WTC11 (cell line): ENCODE measurements around the gene POLH. TPM values are rescaled to one million over a fixed set of nuclear protein-coding genes. Genes with fewer than 3 reads are reported as not detected.

Source experiments
- ATAC-seq: fragments of 200-7000 bp; cut with Tn5 transposase; 2 replicates; pipeline ENCODE4 v1.10.0; 2021; ENCODE audit warnings: mild to moderate bottlenecking, moderate library complexity
- CTCF ChIA-PET: fragments of 300-600 bp; sonication (Branson Sonifier 250); formaldehyde crosslinking; loops from one replicate; lab custom pipeline; 2021; ENCODE audit warnings: antibody characterized with exemption; lab: Charles Lee
- POLR2A ChIA-PET: fragments of 350-600 bp; sonication (Branson Sonifier 250); formaldehyde crosslinking; loops from one replicate; lab custom pipeline; 2021; ENCODE audit warnings: antibody characterized with exemption; lab: Charles Lee
- DNase-seq: peaks from one replicate; pipeline ENCODE4 v3.0.0; 2021; ENCODE audit warnings: low spot score
- H3K27ac Mint-ChIP-seq: 2 replicates; pipeline ENCODE4 v1.8.0; 2021; ENCODE audit warnings: mixed read lengths
- H3K27me3 Mint-ChIP-seq: 2 replicates; pipeline ENCODE4 v1.8.0; 2021; ENCODE audit warnings: low read depth, mild to moderate bottlenecking, moderate library complexity, mixed read lengths
- H3K36me3 Mint-ChIP-seq: 2 replicates; pipeline ENCODE4 v1.8.0; 2021; ENCODE audit warnings: mixed read lengths
- H3K4me1 Mint-ChIP-seq: 2 replicates; pipeline ENCODE4 v1.8.0; 2022; ENCODE audit warnings: mixed read lengths
- H3K4me3 Mint-ChIP-seq: 2 replicates; pipeline ENCODE4 v1.8.0; 2021; ENCODE audit warnings: mild to moderate bottlenecking, moderate library complexity, mixed read lengths
- H3K9me3 Mint-ChIP-seq: 2 replicates; pipeline ENCODE4 v1.8.0; 2021; ENCODE audit warnings: mixed read lengths
- ATF2 ChIP-seq: sonication (generic); formaldehyde crosslinking; IDR thresholded peaks from 2 replicates; pipeline ENCODE4 v1.8.1; 2022; ENCODE audit warnings: low read depth, missing genetic modification reagents, borderline replicate concordance
- ELF4 ChIP-seq: sonication (generic); formaldehyde crosslinking; IDR thresholded peaks from 2 replicates; pipeline ENCODE4 v1.8.1; 2022; ENCODE audit warnings: low read depth, mild to moderate bottlenecking, moderate library complexity, missing genetic modification reagents
- GRHL2 ChIP-seq: fragments of 250-450 bp; sonication (Bioruptor Pico); IDR thresholded peaks from 2 replicates; pipeline ENCODE4 v1.8.0; 2022; ENCODE audit warnings: mild to moderate bottlenecking, moderate library complexity; ENCODE audit not compliant: insufficient replicate concordance, severe bottlenecking
- KAT7 ChIP-seq: sonication (generic); formaldehyde crosslinking; IDR thresholded peaks from 2 replicates; pipeline ENCODE4 v1.8.1; 2023; ENCODE audit warnings: missing genetic modification reagents, mild to moderate bottlenecking, borderline replicate concordance
- MYBL2 ChIP-seq: sonication (generic); formaldehyde crosslinking; IDR thresholded peaks from 2 replicates; pipeline ENCODE4 v1.8.1; 2023; ENCODE audit warnings: mild to moderate bottlenecking, moderate library complexity, missing genetic modification reagents
- NFE2L1 ChIP-seq: sonication (generic); formaldehyde crosslinking; IDR thresholded peaks from 2 replicates; pipeline ENCODE4 v1.8.1; 2023; ENCODE audit warnings: missing genetic modification reagents
- OVOL2 ChIP-seq: fragments of 250-450 bp; sonication (Bioruptor Pico); IDR thresholded peaks from 2 replicates; pipeline ENCODE4 v1.9.0; 2021; ENCODE audit warnings: mild to moderate bottlenecking, borderline replicate concordance
- RELA ChIP-seq: sonication (generic); formaldehyde crosslinking; IDR thresholded peaks from 2 replicates; pipeline ENCODE4 v1.8.1; 2022; ENCODE audit warnings: missing genetic modification reagents, mild to moderate bottlenecking, borderline replicate concordance
- RORB ChIP-seq: fragments of 250-450 bp; sonication (Bioruptor Pico); IDR thresholded peaks from 2 replicates; pipeline ENCODE4 v1.9.0; 2021; ENCODE audit warnings: mild to moderate bottlenecking
- SMAD4 ChIP-seq: sonication (generic); formaldehyde crosslinking; IDR thresholded peaks from 2 replicates; pipeline ENCODE4 v1.8.0; 2022; ENCODE audit warnings: mild to moderate bottlenecking, missing genetic modification reagents
- STAT6 ChIP-seq: sonication (generic); formaldehyde crosslinking; conservative IDR thresholded peaks from 2 replicates; pipeline ENCODE4 v1.8.1; 2023; ENCODE audit warnings: mild to moderate bottlenecking, low read depth, missing genetic modification reagents, moderate library complexity
- TCF7 ChIP-seq: sonication (generic); formaldehyde crosslinking; IDR thresholded peaks from 2 replicates; pipeline ENCODE4 v1.8.0; 2022; ENCODE audit warnings: mild to moderate bottlenecking, low read depth, missing genetic modification reagents, moderate library complexity
- USF1 ChIP-seq: sonication (generic); formaldehyde crosslinking; IDR thresholded peaks from 2 replicates; pipeline ENCODE4 v1.8.0; 2022; ENCODE audit warnings: mild to moderate bottlenecking, missing genetic modification reagents
- ZBTB21 ChIP-seq: sonication (generic); formaldehyde crosslinking; IDR thresholded peaks from 2 replicates; pipeline ENCODE4 v1.8.1; 2023; ENCODE audit warnings: mild to moderate bottlenecking, missing genetic modification reagents, borderline replicate concordance
- ZMAT4 ChIP-seq: fragments of 250-450 bp; sonication (Bioruptor Pico); IDR thresholded peaks from 2 replicates; pipeline ENCODE4 v1.9.0; 2021; ENCODE audit warnings: mild to moderate bottlenecking
- ZNF281 ChIP-seq: sonication (generic); formaldehyde crosslinking; IDR thresholded peaks from 2 replicates; pipeline ENCODE4 v1.8.0; 2023; ENCODE audit warnings: mild to moderate bottlenecking, missing genetic modification reagents
- ZNF317 ChIP-seq: sonication (generic); formaldehyde crosslinking; IDR thresholded peaks from 2 replicates; pipeline ENCODE4 v1.8.1; 2023; ENCODE audit warnings: low read depth, mild to moderate bottlenecking, moderate library complexity, missing genetic modification reagents, borderline replicate concordance
- ZNF532 ChIP-seq: fragments of 250-450 bp; sonication (Bioruptor Pico); IDR thresholded peaks from 2 replicates; pipeline ENCODE4 v1.9.0; 2021; ENCODE audit warnings: mild to moderate bottlenecking, borderline replicate concordance
- ZSCAN18 ChIP-seq: fragments of 250-450 bp; sonication (Bioruptor Pico); IDR thresholded peaks from 2 replicates; pipeline ENCODE4 v2.1.2; 2022; ENCODE audit warnings: mild to moderate bottlenecking, moderate library complexity
- total RNA-seq: library from RNA; stranded (reverse); gene quantifications from 3 replicates; pipeline ENCODE4 v1.2.3, GENCODE V29; 2021

POLH gene
- total RNA-seq, 1 experiment from 2014 or later = 28.0 TPM

GRCh38 chr6:43575772-43576551, at the start of gene POLH, which contains the start of gene XPO5 (continued):
- TF ChIP-seq GRHL2 (CRISPR knock-in tag) = no peak
- TF ChIP-seq RELA (CRISPR knock-in tag) = 0 out of 2 replicates have a peak, but pooled peaks have one; percentile 34
- TF ChIP-seq MYBL2 (CRISPR knock-in tag) = peak; percentile 98
- TF ChIP-seq USF1 = no peak
- no peak for TF ChIP-seq ZSCAN18 (CRISPR knock-in tag)
- TF ChIP-seq NFE2L1 = peak; percentile 61; the same call in 1 of the 2 replicates
- no peak for TF ChIP-seq ELF4 (CRISPR knock-in tag)
- TF ChIP-seq KAT7 (CRISPR knock-in tag) = peak; percentile 75; the same call in 1 of the 2 replicates
- TF ChIP-seq ZNF532 (CRISPR knock-in tag) = no peak
- no peak for TF ChIP-seq ZNF281 (CRISPR knock-in tag)
- TF ChIP-seq TCF7 = no peak

- no peak overlapping the region for H3K27ac Mint-ChIP-seq
- DNase-seq (no peak), ATAC-seq (no peak)
- CTCF ChIA-PET = no interaction called here
- H3K9me3 Mint-ChIP-seq = no peaks in the 10 kb centered on the region
- POLR2A ChIA-PET = interaction anchor here (0.6 to 1.1 kb wide), 2 partner anchors 15 to 70 kb away, joined by 3 to 4 read pairs; partner anchors contain the start of genes POLR1C and YIPF3
- no peaks in the 10 kb centered on the region for H3K4me1 Mint-ChIP-seq
- TF ChIP-seq ZNF317 (CRISPR knock-in tag) (no peak), ZBTB21 (CRISPR knock-in tag) (no peak), MYBL2 (CRISPR knock-in tag) (no peak), ZMAT4 (CRISPR knock-in tag) (no peak), ATF2 (CRISPR knock-in tag) (no peak), STAT6 (CRISPR knock-in tag) (no peak), SMAD4 (CRISPR knock-in tag) (no peak), OVOL2 (CRISPR knock-in tag) (no peak), RORB (CRISPR knock-in tag) (no peak)
- no peak overlapping the region for H3K4me3 Mint-ChIP-seq
- peaks cover 67% of the 10 kb centered on the region for H3K36me3 Mint-ChIP-seq
- H3K27me3 Mint-ChIP-seq = no peaks in the 10 kb centered on the region
Measured at GRCh38 chr6:43532201-43532600, 43.8 kb upstream of the POLH start.
